GM06990 (cell line): Measurements from ENCODE around the gene PTPRN2.

Experiments
- DNase-seq: peaks from one replicate; pipeline ENCODE4 v3.0.0-alpha.2; 2011; ENCODE audit not compliant: insufficient read length; ENCODE audit errors: extremely low read depth
- H3K27me3 ChIP-seq: replicated peaks from 2 replicates; pipeline ENCODE4 v1.6.0; 2011; ENCODE audit warnings: low read length; ENCODE audit not compliant: control insufficient read depth, insufficient read depth
- H3K36me3 ChIP-seq: 2 replicates; pipeline ENCODE4 v1.5.1; 2011; ENCODE audit warnings: low read length; ENCODE audit not compliant: control insufficient read depth, insufficient read depth
- H3K4me3 ChIP-seq: replicated peaks from 2 replicates; pipeline ENCODE4 v1.5.1; 2011; ENCODE audit warnings: low read depth, mild to moderate bottlenecking, control low read depth, low read length
- CTCF ChIP-seq: IDR thresholded peaks from 2 replicates; pipeline ENCODE4 v1.5.1; 2011; ENCODE audit warnings: low read length, control low read depth, mild to moderate bottlenecking, inconsistent platforms; ENCODE audit not compliant: insufficient read depth, poor library complexity, severe bottlenecking

PTPRN2 gene

GRCh38 chr7:157769086-157769485, 818.5 kb downstream of the PTPRN2 start:
- no peak for DNase-seq
- no peak for TF ChIP-seq CTCF
- H3K27me3 ChIP-seq = no peaks in the 10 kb centered on the region
- H3K36me3 ChIP-seq = no peaks in the 10 kb centered on the region
- H3K4me3 ChIP-seq = no peak overlapping the region

GRCh38 chr7:157768198-157768597, 819.4 kb downstream of the PTPRN2 start:
- H3K4me3 ChIP-seq = no peak overlapping the region
- TF ChIP-seq CTCF = no peak
- H3K36me3 ChIP-seq = no peaks in the 10 kb centered on the region
- H3K27me3 ChIP-seq = no peaks in the 10 kb centered on the region
- DNase-seq = no peak

GRCh38 chr7:157767506-157768197, 820.0 kb downstream of the PTPRN2 start:
- no peak for TF ChIP-seq CTCF
- Histone ChIP-seq H3K36me3 (no peaks in the 10 kb centered on the region), H3K4me3 (no peak overlapping the region), H3K27me3 (no peaks in the 10 kb centered on the region)
- DNase-seq = no peak

GRCh38 chr7:157766098-157766497, 821.5 kb downstream of the PTPRN2 start:
- no peak for TF ChIP-seq CTCF
- Histone ChIP-seq H3K4me3 (no peak overlapping the region), H3K27me3 (no peaks in the 10 kb centered on the region), H3K36me3 (no peaks in the 10 kb centered on the region)
- no peak for DNase-seq

- no peak for TF ChIP-seq CTCF
- no peak for DNase-seq
- Histone ChIP-seq H3K4me3 (no peak overlapping the region), H3K36me3 (no peaks in the 10 kb centered on the region), H3K27me3 (no peaks in the 10 kb centered on the region)
Observed at GRCh38 chr7:157764946-157765537, 822.6 kb downstream of the PTPRN2 start.
